Measurements from ENCODE around the gene TXNDC8. TPM values are rescaled to one million over a fixed set of nuclear protein-coding genes. Genes with fewer than 3 reads are reported as not detected.
"Not testable (repeated sequence)": the region's sequence is repeated elsewhere in the genome, so short reads cannot be mapped to it uniquely, and the experiment has no call there.

TXNDC8 gene
- total RNA-seq, 1 donor from 2014 or later: not detected

- DNase-seq (ENCODE audit: low read depth, low spot score): no peak
- no peaks in the 10 kb centered on the region for H3K36me3 Mint-ChIP-seq (ENCODE audit: low read depth)
- H3K27me3 Mint-ChIP-seq (ENCODE audit: low read depth): no peaks in the 10 kb centered on the region
- peak overlapping the region; percentile 50 for H3K27ac Mint-ChIP-seq (ENCODE audit: unreplicated experiment)
- TF ChIP-seq CTCF (conservative IDR thresholded peaks at IDR 0.05): no peak
- H3K4me3 Mint-ChIP-seq: no peak overlapping the region
- H3K9me3 Mint-ChIP-seq: no peaks in the 10 kb centered on the region
- H3K4me1 Mint-ChIP-seq: peaks cover 6% of the 10 kb centered on the region
Observed at GRCh38 chr9:110317911-110318310, 19.8 kb downstream of the TXNDC8 start.

GRCh38 chr9:110316261-110317075, 21.2 kb downstream of the TXNDC8 start:
- peaks cover 3% of the 10 kb centered on the region for H3K9me3 Mint-ChIP-seq
- no peaks in the 10 kb centered on the region for H3K27me3 Mint-ChIP-seq (ENCODE audit: low read depth)
- no peak for TF ChIP-seq CTCF (conservative IDR thresholded peaks at IDR 0.05)
- H3K36me3 Mint-ChIP-seq (ENCODE audit: low read depth): no peaks in the 10 kb centered on the region
- no peak overlapping the region for H3K4me3 Mint-ChIP-seq
- no peak overlapping the region for H3K27ac Mint-ChIP-seq (ENCODE audit: unreplicated experiment)
- no peak for DNase-seq (ENCODE audit: low read depth, low spot score)
- peaks cover 6% of the 10 kb centered on the region for H3K4me1 Mint-ChIP-seq

GRCh38 chr9:110311978-110312377, 25.7 kb downstream of the TXNDC8 start:
- not testable (repeated sequence) for H3K27ac Mint-ChIP-seq (ENCODE audit: unreplicated experiment); H3K4me3 Mint-ChIP-seq; H3K27me3 Mint-ChIP-seq (ENCODE audit: low read depth); H3K36me3 Mint-ChIP-seq (ENCODE audit: low read depth); H3K9me3 Mint-ChIP-seq; DNase-seq (ENCODE audit: low read depth, low spot score)
- peaks cover 11% of the 10 kb centered on the region for H3K4me1 Mint-ChIP-seq

GRCh38 chr9:110309681-110310080, 28.0 kb downstream of the TXNDC8 start:
- peaks cover 6% of the 10 kb centered on the region for H3K4me1 Mint-ChIP-seq

GRCh38 chr9:110308633-110309038, 29.0 kb downstream of the TXNDC8 start:
- H3K27me3 Mint-ChIP-seq (ENCODE audit: low read depth): no peaks in the 10 kb centered on the region
- H3K36me3 Mint-ChIP-seq (ENCODE audit: low read depth): no peaks in the 10 kb centered on the region
- peak overlapping the region; percentile 51 for H3K27ac Mint-ChIP-seq (ENCODE audit: unreplicated experiment)
- no peak overlapping the region for H3K4me3 Mint-ChIP-seq
- no peak for DNase-seq (ENCODE audit: low read depth, low spot score)
- no peak for TF ChIP-seq CTCF (conservative IDR thresholded peaks at IDR 0.05)
- H3K9me3 Mint-ChIP-seq: peaks cover 5% of the 10 kb centered on the region
- H3K4me1 Mint-ChIP-seq: peaks cover 6% of the 10 kb centered on the region

More at GRCh38 chr9:110309681-110310080, 28.0 kb downstream of the TXNDC8 start:
- no peak for TF ChIP-seq CTCF (conservative IDR thresholded peaks at IDR 0.05)
- no peaks in the 10 kb centered on the region for H3K27me3 Mint-ChIP-seq (ENCODE audit: low read depth)
- H3K9me3 Mint-ChIP-seq: peaks cover 5% of the 10 kb centered on the region
- no peaks in the 10 kb centered on the region for H3K36me3 Mint-ChIP-seq (ENCODE audit: low read depth)
- no peak overlapping the region for H3K4me3 Mint-ChIP-seq
- DNase-seq (ENCODE audit: low read depth, low spot score): no peak
- H3K27ac Mint-ChIP-seq (ENCODE audit: unreplicated experiment): no peak overlapping the region

GRCh38 chr9:110307191-110307590, 30.5 kb downstream of the TXNDC8 start:
- Mint-ChIP-seq H3K9me3 (peaks cover 2% of the 10 kb centered on the region), H3K27me3 (ENCODE audit: low read depth) (no peaks in the 10 kb centered on the region), H3K27ac (ENCODE audit: unreplicated experiment) (no peak overlapping the region), H3K4me1 (peaks cover 6% of the 10 kb centered on the region), H3K36me3 (ENCODE audit: low read depth) (no peaks in the 10 kb centered on the region), H3K4me3 (no peak overlapping the region)
- no peak for TF ChIP-seq CTCF (conservative IDR thresholded peaks at IDR 0.05)
- DNase-seq (ENCODE audit: low read depth, low spot score): no peak
